ENCODE results near the gene ADCY2.

GRCh38 chr5:7586480-7586879, 190.5 kb downstream of the ADCY2 start:
- TF ChIP-seq POLR2AphosphoS5 (IDR thresholded peaks at IDR 0.05; ENCODE audit: low read depth, low read length) (no peak), PBX3 (IDR thresholded peaks at IDR 0.05) (no peak), CTCF (IDR thresholded peaks at IDR 0.05) (no peak), EZH2phosphoT487 (IDR thresholded peaks at IDR 0.05; ENCODE audit: borderline replicate concordance, low read depth) (no peak), EP300 (IDR thresholded peaks at IDR 0.05; ENCODE audit: borderline replicate concordance in 1 of 2, low read depth in 1 of 2, low read length in 1 of 2) (no peak), YY1 (IDR thresholded peaks at IDR 0.05; ENCODE audit: low read depth) (no peak), ELF1 (IDR thresholded peaks at IDR 0.05) (no peak), ZBTB33 (IDR thresholded peaks at IDR 0.05; ENCODE audit: borderline replicate concordance, low read depth) (no peak), TAF1 (IDR thresholded peaks at IDR 0.05; ENCODE audit: borderline replicate concordance, low read depth, low read length) (no peak)

Measured in SK-N-SH (cell line).